ENCODE data around the gene PRPF19. TPM values are rescaled to one million over a fixed set of nuclear protein-coding genes. Genes with fewer than 3 reads are reported as not detected.
"Not testable (repeated sequence)": the region's sequence is repeated elsewhere in the genome, so short reads cannot be mapped to it uniquely, and the experiment has no call there.

The PRPF19 gene
- total RNA-seq, 1 donor = 41.5 TPM

DNA sequence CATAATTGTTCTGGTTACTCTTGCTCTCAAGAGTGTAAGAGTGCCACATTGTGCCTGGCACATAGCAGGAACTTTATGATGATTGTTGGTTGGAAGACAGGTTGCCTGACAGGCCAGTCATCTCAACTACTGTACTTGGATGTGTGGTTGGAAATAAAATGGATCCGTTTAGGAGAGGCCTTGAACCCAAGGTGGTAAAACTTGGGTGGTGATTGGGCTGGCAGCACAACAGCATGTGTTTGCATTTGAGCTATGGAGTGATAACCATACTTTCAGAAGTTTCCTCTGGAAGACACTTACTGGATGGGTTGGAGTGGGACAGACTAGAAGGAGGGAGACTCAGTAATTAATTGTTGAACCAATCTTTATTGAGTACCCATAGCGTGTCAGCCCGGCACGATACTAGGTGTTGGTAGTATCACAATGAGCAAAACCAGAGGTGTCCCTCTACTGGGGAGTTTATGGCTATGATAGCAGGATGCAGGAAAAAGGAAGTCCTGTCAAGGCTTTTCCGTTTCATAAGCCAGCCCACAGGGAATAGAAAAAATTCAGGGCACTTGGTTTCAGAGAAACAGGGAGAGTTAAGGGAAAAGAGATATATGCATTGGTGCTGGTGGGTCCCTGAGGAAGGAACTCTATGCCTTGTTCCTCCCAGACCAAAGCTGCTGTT, 4.5 kb upstream of the PRPF19 start:
- DNase-seq (ENCODE audit: low read depth) = no peak
- H3K4me3 ChIP-seq (ENCODE audit: low read depth, low read length) = no peak overlapping the region
- TF ChIP-seq, protein P1, sequence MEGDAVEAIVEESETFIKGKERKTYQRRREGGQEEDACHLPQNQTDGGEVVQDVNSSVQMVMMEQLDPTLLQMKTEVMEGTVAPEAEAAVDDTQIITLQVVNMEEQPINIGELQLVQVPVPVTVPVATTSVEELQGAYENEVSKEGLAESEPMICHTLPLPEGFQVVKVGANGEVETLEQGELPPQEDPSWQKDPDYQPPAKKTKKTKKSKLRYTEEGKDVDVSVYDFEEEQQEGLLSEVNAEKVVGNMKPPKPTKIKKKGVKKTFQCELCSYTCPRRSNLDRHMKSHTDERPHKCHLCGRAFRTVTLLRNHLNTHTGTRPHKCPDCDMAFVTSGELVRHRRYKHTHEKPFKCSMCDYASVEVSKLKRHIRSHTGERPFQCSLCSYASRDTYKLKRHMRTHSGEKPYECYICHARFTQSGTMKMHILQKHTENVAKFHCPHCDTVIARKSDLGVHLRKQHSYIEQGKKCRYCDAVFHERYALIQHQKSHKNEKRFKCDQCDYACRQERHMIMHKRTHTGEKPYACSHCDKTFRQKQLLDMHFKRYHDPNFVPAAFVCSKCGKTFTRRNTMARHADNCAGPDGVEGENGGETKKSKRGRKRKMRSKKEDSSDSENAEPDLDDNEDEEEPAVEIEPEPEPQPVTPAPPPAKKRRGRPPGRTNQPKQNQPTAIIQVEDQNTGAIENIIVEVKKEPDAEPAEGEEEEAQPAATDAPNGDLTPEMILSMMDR (IDR thresholded peaks at IDR 0.05; ENCODE audit: insufficient read depth, low read depth, low read length) = no peak

DNA sequence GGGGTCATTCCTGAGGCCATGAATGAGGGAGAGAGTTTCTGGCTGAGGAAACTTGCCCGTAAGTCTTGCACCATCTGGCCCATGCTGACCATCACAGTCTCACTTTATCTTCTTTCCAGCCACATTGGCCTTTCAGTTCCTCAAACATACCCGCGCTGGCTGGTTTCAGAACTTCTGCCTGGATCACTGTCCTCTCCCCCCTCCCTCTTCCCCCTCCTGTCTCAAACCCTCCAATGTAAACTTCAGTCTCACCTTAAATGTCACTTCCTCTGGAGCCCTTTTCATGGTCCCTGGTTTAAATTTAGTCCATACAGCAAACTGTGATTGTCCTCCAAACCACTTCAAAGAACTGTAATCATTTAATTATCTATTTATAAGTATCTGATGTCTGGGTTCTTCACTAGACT, 3.9 kb upstream of the PRPF19 start:
- no peak overlapping the region for H3K4me3 ChIP-seq (ENCODE audit: low read depth, low read length)
- TF ChIP-seq, protein P1 (IDR thresholded peaks at IDR 0.05; ENCODE audit: insufficient read depth, low read depth, low read length) = no peak
- DNase-seq (ENCODE audit: low read depth) = no peak

DNA sequence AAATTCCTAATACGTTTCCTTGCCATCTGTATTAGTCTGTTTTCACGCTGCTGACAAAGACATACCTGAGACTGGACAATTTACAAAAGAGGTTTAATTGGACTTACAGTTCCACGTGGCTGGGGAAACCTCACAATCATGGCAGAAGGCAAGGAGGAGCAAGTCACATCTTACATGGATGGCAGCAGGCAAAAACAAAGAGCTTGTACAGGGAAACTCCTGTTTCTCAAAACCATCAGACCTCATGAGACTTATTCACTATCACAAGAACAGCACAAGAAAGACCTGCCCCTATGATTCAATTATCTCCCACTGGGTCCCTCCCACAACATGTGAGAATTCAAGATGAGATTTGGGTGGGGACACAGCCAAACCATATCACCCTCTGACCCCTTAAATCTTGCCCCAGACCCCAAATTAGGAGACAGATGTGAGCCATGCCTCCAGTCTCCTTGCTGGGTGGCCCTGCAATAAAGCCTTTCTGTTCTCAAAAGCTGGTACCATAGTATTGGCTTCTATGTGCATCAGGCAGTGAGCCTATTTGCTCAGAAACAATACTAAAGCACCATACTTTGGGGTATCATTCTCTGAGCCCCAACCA, 3.4 kb upstream of the PRPF19 start:
- H3K4me3 ChIP-seq (ENCODE audit: low read depth, low read length); DNase-seq (ENCODE audit: low read depth): not testable (repeated sequence)

- no peak overlapping the region for H3K4me3 ChIP-seq (ENCODE audit: low read depth, low read length)
- DNase-seq (ENCODE audit: low read depth) = no peak
- TF ChIP-seq, protein P1 (IDR thresholded peaks at IDR 0.05; ENCODE audit: insufficient read depth, low read depth, low read length) = no peak
Observed at GRCh38 chr11:60908803-60909202, 2.4 kb upstream of the PRPF19 start.

DNA sequence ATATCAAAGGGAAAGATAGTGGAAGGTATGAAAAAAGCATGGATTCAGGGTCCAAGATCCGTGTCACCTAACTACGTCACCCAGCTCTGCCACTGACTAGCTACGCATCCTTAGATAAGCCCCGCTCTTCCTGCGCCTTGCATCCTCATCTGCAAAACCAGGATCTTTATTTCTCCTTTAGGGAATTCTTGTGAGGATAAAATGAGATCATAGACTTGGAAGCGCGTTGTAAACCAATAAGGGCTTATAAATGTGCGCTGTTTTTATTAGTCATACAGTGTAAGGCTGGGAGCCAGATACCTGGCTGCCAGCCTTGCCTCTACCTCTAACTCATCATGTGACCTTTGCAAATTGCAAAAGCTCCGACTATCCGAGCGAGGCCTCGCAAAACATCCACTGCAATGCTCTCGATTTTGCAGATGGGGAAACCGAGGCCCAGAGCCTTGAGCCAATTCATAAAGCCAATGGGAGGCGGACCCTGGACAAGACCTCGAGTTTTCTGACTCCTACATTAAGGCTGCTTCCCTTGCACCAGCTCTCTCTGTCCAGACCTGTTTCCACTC, 753 bp downstream of the PRPF19 start:
- DNase-seq (ENCODE audit: low read depth) = peak; percentile 48
- TF ChIP-seq, protein P1 (IDR thresholded peaks at IDR 0.05; ENCODE audit: insufficient read depth, low read depth, low read length) = no peak
- H3K4me3 ChIP-seq (ENCODE audit: low read depth, low read length) = peak overlapping the region; percentile 88

- TF ChIP-seq, protein P1 (IDR thresholded peaks at IDR 0.05; ENCODE audit: insufficient read depth, low read depth, low read length) = no peak
- DNase-seq (ENCODE audit: low read depth) = no peak
- H3K4me3 ChIP-seq (ENCODE audit: low read depth, low read length) = peak overlapping the region; percentile 88
Observed at GRCh38 chr11:60905047-60905446, 1.3 kb downstream of the PRPF19 start.

GRCh38 chr11:60902625-60903024, 3.8 kb downstream of the PRPF19 start:
- H3K4me3 ChIP-seq (ENCODE audit: low read depth, low read length) = no peak overlapping the region
- no peak for DNase-seq (ENCODE audit: low read depth)
- TF ChIP-seq, protein P1 (IDR thresholded peaks at IDR 0.05; ENCODE audit: insufficient read depth, low read depth, low read length) = no peak

All from fibroblast of villous mesenchyme (primary cell).